HG03342 (cell line): ENCODE measurements around the gene ZBTB43.

Experiments
- ATAC-seq: cut with Tn5 transposase; IDR thresholded peaks from one replicate; pipeline ENCODE4 v1.9.1; 2021; ENCODE audit warnings: mild to moderate bottlenecking, moderate library complexity; ENCODE audit not compliant: unreplicated experiment

ZBTB43 gene

GRCh38 chr9:126853667-126854066 is 48.8 kb downstream of the ZBTB43 start:
- ATAC-seq: no peak

- ATAC-seq: no peak
Observed at GRCh38 chr9:126854734-126855133, 49.9 kb downstream of the ZBTB43 start.

- no peak for ATAC-seq
Observed at GRCh38 chr9:126856326-126856877, 51.6 kb downstream of the ZBTB43 start.

GRCh38 chr9:126857261-126857960 is 52.6 kb downstream of the ZBTB43 start:
- ATAC-seq: no peak

GRCh38 chr9:126859111-126859510 is 54.3 kb downstream of the ZBTB43 start:
- no peak for ATAC-seq

- peak; percentile 57 for ATAC-seq
Observed at GRCh38 chr9:126860077-126860756, 55.4 kb downstream of the ZBTB43 start, which contains the start of gene ZBTB34. Gene ZBTB34 (plus strand): TSS chr9:126860639. CDS start chr9:126879400, 18,761 bp downstream.

GRCh38 chr9:126860757-126861466 is 56.1 kb downstream of the ZBTB43 start:
- peak; percentile 25 for ATAC-seq

- no peak for ATAC-seq
Observed at GRCh38 chr9:126861707-126862103, 56.9 kb downstream of the ZBTB43 start.

GRCh38 chr9:126862104-126862761 is 57.4 kb downstream of the ZBTB43 start:
- no peak for ATAC-seq

- no peak for ATAC-seq
Observed at GRCh38 chr9:126864771-126865170, 59.9 kb downstream of the ZBTB43 start.

GRCh38 chr9:126869368-126869767 is 64.5 kb downstream of the ZBTB43 start:
- ATAC-seq: no peak

GRCh38 chr9:126872516-126872915 is 67.7 kb downstream of the ZBTB43 start:
- ATAC-seq: no peak

- no peak for ATAC-seq
Observed at GRCh38 chr9:126874546-126875314, 69.9 kb downstream of the ZBTB43 start.

GRCh38 chr9:126875756-126876510 is 71.1 kb downstream of the ZBTB43 start:
- no peak for ATAC-seq

GRCh38 chr9:126876531-126876930 is 71.7 kb downstream of the ZBTB43 start:
- ATAC-seq: no peak

- no peak for ATAC-seq
Observed at GRCh38 chr9:126877418-126877817, 72.6 kb downstream of the ZBTB43 start.

- no peak for ATAC-seq
Observed at GRCh38 chr9:126879288-126879687, 74.4 kb downstream of the ZBTB43 start.

GRCh38 chr9:126880226-126880946 is 75.5 kb downstream of the ZBTB43 start:
- no peak for ATAC-seq

GRCh38 chr9:126880947-126881332 is 76.1 kb downstream of the ZBTB43 start:
- ATAC-seq: no peak
